Measurements from ENCODE around the gene SPANXN4. TPM values are rescaled to one million over a fixed set of nuclear protein-coding genes. Genes with fewer than 3 reads are reported as not detected.

SPANXN4 gene
- total and polyA plus RNA-seq, 2 of the 4 experiments (the other 2 are of a cell fraction), result not detected

DNA sequence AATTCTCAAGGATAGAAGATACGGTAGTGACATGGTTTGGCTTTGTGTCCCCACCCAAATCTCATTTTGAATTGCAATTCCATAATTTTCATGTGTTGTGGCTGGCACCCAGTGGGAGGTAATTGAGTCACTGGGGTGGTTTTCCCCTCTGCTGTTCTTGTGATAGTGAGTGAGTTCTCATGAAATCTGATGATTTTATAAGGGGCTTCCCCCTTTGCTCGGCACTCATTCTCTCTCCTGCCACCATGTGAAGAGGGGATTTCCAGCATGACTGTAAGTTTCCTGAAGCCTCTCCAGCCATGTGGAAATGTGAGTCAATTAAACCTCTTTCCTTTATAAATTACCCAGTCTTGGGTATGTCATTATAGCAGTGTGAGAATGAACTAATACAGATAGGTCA is 8.5 kb upstream of the SPANXN4 start:
- no peaks in the 10 kb centered on the region for H3K9me1 ChIP-seq (ENCODE audit: insufficient read depth, low read length)
- no peak overlapping the region for H4K5ac ChIP-seq (ENCODE audit: low read depth, low read length)
- H4K8ac ChIP-seq (ENCODE audit: low read depth in 2 of 2, low read length in 2 of 2), result no peak overlapping the region
- ATAC-seq (ENCODE audit: low read depth) (no peak), DNase-seq (no peak)
- no peak overlapping the region for H2BK120ac ChIP-seq (ENCODE audit: low read depth, low read length)
- no peak overlapping the region for H2BK20ac ChIP-seq (ENCODE audit: low read depth, low read length)
- TF ChIP-seq, protein P1, sequence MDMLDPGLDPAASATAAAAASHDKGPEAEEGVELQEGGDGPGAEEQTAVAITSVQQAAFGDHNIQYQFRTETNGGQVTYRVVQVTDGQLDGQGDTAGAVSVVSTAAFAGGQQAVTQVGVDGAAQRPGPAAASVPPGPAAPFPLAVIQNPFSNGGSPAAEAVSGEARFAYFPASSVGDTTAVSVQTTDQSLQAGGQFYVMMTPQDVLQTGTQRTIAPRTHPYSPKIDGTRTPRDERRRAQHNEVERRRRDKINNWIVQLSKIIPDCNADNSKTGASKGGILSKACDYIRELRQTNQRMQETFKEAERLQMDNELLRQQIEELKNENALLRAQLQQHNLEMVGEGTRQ (IDR thresholded peaks at IDR 0.05; ENCODE audit: low read depth, low read length), result no peak
- no peak for TF ChIP-seq RCOR1 (IDR thresholded peaks at IDR 0.05; ENCODE audit: insufficient replicate concordance, low read length)
- TF ChIP-seq MXI1 (IDR thresholded peaks at IDR 0.05; ENCODE audit: borderline replicate concordance, low read depth, low read length), result no peak
- no peak for TF ChIP-seq SMC3 (IDR thresholded peaks at IDR 0.05; ENCODE audit: low read depth, low read length)
- no peak for TF ChIP-seq BHLHE40 (IDR thresholded peaks at IDR 0.05; ENCODE audit: low read depth, low read length)
- TF ChIP-seq, protein P2, sequence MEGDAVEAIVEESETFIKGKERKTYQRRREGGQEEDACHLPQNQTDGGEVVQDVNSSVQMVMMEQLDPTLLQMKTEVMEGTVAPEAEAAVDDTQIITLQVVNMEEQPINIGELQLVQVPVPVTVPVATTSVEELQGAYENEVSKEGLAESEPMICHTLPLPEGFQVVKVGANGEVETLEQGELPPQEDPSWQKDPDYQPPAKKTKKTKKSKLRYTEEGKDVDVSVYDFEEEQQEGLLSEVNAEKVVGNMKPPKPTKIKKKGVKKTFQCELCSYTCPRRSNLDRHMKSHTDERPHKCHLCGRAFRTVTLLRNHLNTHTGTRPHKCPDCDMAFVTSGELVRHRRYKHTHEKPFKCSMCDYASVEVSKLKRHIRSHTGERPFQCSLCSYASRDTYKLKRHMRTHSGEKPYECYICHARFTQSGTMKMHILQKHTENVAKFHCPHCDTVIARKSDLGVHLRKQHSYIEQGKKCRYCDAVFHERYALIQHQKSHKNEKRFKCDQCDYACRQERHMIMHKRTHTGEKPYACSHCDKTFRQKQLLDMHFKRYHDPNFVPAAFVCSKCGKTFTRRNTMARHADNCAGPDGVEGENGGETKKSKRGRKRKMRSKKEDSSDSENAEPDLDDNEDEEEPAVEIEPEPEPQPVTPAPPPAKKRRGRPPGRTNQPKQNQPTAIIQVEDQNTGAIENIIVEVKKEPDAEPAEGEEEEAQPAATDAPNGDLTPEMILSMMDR (conservative IDR thresholded peaks at IDR 0.05; ENCODE audit: low read depth, low read length), result no peak
- TF ChIP-seq MAFK (IDR thresholded peaks at IDR 0.05; ENCODE audit: low read depth, low read length), result no peak
- TF ChIP-seq NFE2L2 (IDR thresholded peaks at IDR 0.05; ENCODE audit: low read depth, low read length), result no peak
- no peak for TF ChIP-seq POLR2A (IDR thresholded peaks at IDR 0.05; ENCODE audit: low read depth, low read length)
- TF ChIP-seq CHD1 (IDR thresholded peaks at IDR 0.05; ENCODE audit: low read depth, low read length), result no peak
- TF ChIP-seq, protein P3, sequence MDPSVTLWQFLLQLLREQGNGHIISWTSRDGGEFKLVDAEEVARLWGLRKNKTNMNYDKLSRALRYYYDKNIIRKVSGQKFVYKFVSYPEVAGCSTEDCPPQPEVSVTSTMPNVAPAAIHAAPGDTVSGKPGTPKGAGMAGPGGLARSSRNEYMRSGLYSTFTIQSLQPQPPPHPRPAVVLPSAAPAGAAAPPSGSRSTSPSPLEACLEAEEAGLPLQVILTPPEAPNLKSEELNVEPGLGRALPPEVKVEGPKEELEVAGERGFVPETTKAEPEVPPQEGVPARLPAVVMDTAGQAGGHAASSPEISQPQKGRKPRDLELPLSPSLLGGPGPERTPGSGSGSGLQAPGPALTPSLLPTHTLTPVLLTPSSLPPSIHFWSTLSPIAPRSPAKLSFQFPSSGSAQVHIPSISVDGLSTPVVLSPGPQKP (IDR thresholded peaks at IDR 0.05; ENCODE audit: borderline replicate concordance, low read depth, low read length), result no peak
- no CpG with 5 or more reads among the region's 2 CpGs for WGBS, 2 experiments (ENCODE audit: extremely low coverage in 2 of 2, insufficient read length in 1 of 2)
- POLR2A ChIA-PET (ENCODE audit: unreplicated experiment), result no interaction called here
- in situ Hi-C loops (cut with MboI; ENCODE audit: low sequenced_read_pairs) (no loop called here), intact Hi-C loops (cut with micrococcal nuclease) (no loop called here), dilution Hi-C loops (cut with HindIII; ENCODE audit: low sequenced_read_pairs, unreplicated experiment) (no loop called here)
- no peak overlapping the region for H3K23ac ChIP-seq (ENCODE audit: low read depth, low read length)
- H3K9ac ChIP-seq (ENCODE audit: low read depth, low read length), result no peak overlapping the region
- BruUV-seq (replicated peaks), result no TSS peak
- H2AFZ ChIP-seq (replicated peaks; ENCODE audit: low read length, poor library complexity), result no peak overlapping the region
- no peak overlapping the region for H2AK9ac ChIP-seq (replicated peaks; ENCODE audit: low read depth, low read length, poor library complexity)
- H3K9me3 ChIP-seq (ENCODE audit: control insufficient read depth, insufficient read depth, low read length), result peaks cover 4% of the 10 kb centered on the region; the same call in 1 of the 2 replicates
- H3K27ac ChIP-seq (ENCODE audit: insufficient read depth, low read length), result no peak overlapping the region
- no peaks in the 10 kb centered on the region for H3K79me1 ChIP-seq (ENCODE audit: low read depth in 1 of 2, low read length in 2 of 2)
- H3K27me3 ChIP-seq (ENCODE audit: control insufficient read depth, insufficient read depth, low read length), result no peaks in the 10 kb centered on the region
- H2AK5ac ChIP-seq (ENCODE audit: low read depth, low read length), result no peak overlapping the region
- no peak overlapping the region for H3K14ac ChIP-seq (replicated peaks; ENCODE audit: low read depth, low read length)
- H4K91ac ChIP-seq (ENCODE audit: insufficient read depth, low read depth, low read length), result no peak overlapping the region
- H4K20me1 ChIP-seq (ENCODE audit: insufficient read depth, low read length), result no peaks in the 10 kb centered on the region
- no peak overlapping the region for H3K56ac ChIP-seq (ENCODE audit: extremely low read depth, insufficient read depth, low read length)
- H3K4ac ChIP-seq (ENCODE audit: low read depth, low read length), result no peak overlapping the region
- H3K18ac ChIP-seq (ENCODE audit: low read depth, low read length), result no peak overlapping the region
- H3K4me3 ChIP-seq (ENCODE audit: insufficient read depth, low read depth, low read length), result no peak overlapping the region
- no peak overlapping the region for H2BK15ac ChIP-seq (ENCODE audit: low read depth, low read length)
- CTCF ChIA-PET, result no interaction called here
- H2BK5ac ChIP-seq (ENCODE audit: low read depth, low read length, poor library complexity, severe bottlenecking), result no peak overlapping the region
- H3K4me2 ChIP-seq (ENCODE audit: low read depth, low read length), result no peak overlapping the region
- H3K36me3 ChIP-seq (ENCODE audit: control insufficient read depth, insufficient read depth, low read length), result no peaks in the 10 kb centered on the region
- no peaks in the 10 kb centered on the region for H3K4me1 ChIP-seq (ENCODE audit: control insufficient read depth, insufficient read depth, low read length)

Data from IMR-90 (cell line).